ENCODE data around the gene SH2D5. TPM values are rescaled to one million over a fixed set of nuclear protein-coding genes. Genes with fewer than 3 reads are reported as not detected.

Gene SH2D5
- polyA plus RNA-seq, 4 donors, result 0.07 to 1.1 (median 0.16) TPM

DNA sequence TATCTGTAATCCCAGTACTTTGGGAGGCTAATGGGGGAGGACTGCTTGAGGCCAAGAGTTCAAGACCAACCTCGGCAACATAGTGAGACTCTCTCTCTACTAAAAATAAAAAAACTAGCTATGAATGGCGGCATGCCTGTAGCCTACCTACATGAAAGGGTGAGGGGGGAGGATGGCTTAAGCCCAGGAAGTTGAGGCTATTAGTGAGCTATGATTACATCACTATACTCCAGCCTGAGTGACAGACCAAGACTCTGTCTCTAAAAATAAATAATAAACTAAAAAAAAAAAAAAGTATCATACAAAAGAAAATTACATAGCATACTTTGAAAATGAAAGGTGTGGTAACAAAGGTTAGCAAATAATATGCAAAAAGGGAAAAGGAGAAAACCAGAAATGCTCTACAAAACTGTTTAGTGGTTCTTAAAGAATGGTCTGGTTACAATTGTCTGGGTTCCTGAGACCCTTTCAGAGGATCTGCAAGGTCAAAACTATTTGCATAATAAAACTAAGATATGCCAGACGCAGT, 19.0 kb upstream of the SH2D5 start:
- FAIRE-seq (no peak), DNase-seq (no peak)
- no peaks in the 10 kb centered on the region for H3K9me3 ChIP-seq (ENCODE audit: control insufficient read depth in 2 of 2, insufficient read depth in 1 of 2, low read depth in 1 of 2, low read length in 1 of 2)
- WGBS, 3 donors, result 85 to 90% (median 86%) methylated on average over 3 of the region's 3 CpGs
- no peaks in the 10 kb centered on the region for H3K27me3 ChIP-seq (ENCODE audit: control insufficient read depth in 3 of 3, insufficient read depth in 3 of 3, low read length in 3 of 3)
- H3K4me1 ChIP-seq (ENCODE audit: control insufficient read depth in 3 of 3, insufficient read depth in 2 of 3, low read depth in 1 of 3, low read length in 2 of 3), result no peaks in the 10 kb centered on the region
- H3K27ac ChIP-seq (ENCODE audit: low read depth in 1 of 3, low read length in 2 of 3), result no peak overlapping the region
- peaks cover 13 to 46% (median 22%) of the 10 kb centered on the region in 3 donors for H3K36me3 ChIP-seq (ENCODE audit: control insufficient read depth in 3 of 3, insufficient read depth in 2 of 3, low read depth in 1 of 3, low read length in 3 of 3)
- no peak overlapping the region for H3K4me3 ChIP-seq (ENCODE audit: low read depth in 1 of 3, low read length in 3 of 3)

DNA sequence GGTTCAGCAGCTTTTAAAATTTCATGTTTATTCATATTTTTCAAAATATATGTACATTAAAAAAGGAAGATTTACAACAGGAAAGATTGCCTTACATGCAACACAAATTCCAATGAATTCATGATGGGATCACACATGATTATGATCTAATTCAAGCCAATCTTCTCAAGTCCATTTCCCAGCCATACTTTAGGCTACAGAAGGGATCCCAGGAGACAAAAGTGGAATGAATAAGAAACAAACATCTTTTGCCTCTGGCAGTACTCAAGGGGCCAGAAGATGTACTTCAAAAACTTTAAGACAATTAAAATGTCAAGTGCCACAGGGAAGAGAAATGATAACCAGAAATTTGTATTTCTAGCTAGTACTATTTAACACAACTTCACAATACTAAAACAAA, 10.2 kb upstream of the SH2D5 start:
- DNase-seq (no peak), FAIRE-seq (no peak)
- Histone ChIP-seq H3K4me1 (ENCODE audit: control insufficient read depth in 3 of 3, insufficient read depth in 2 of 3, low read depth in 1 of 3, low read length in 2 of 3) (no peaks in the 10 kb centered on the region), H3K4me3 (ENCODE audit: low read depth in 1 of 3, low read length in 3 of 3) (no peak overlapping the region), H3K9me3 (ENCODE audit: control insufficient read depth in 2 of 2, insufficient read depth in 1 of 2, low read depth in 1 of 2, low read length in 1 of 2) (no peaks in the 10 kb centered on the region), H3K27me3 (ENCODE audit: control insufficient read depth in 3 of 3, insufficient read depth in 3 of 3, low read length in 3 of 3) (no peaks in the 10 kb centered on the region), H3K27ac (ENCODE audit: low read depth in 1 of 3, low read length in 2 of 3) (no peak overlapping the region), H3K36me3 (ENCODE audit: control insufficient read depth in 3 of 3, insufficient read depth in 2 of 3, low read depth in 1 of 3, low read length in 3 of 3) (peaks cover 12 to 33% (median 29%) of the 10 kb centered on the region in 3 donors)

DNA sequence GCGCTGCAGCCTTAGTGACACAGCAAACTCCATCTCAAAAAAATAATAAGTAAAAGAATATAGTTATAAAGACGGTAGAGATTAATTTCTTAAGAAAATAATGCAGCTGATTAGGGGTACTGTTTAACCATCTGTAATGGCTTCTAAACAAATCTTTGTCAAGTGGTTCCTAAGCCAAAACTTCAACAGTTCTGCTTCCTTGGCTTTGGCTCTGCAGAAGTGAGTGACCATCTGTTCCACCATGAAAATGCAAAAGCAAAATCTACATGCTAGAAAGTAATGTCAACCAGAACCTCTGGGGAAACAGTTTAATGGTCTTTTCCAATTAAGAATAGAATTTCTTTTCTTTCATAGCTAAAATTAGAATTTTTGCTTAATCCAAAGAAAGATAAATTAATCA, 8.3 kb upstream of the SH2D5 start:
- no peak for FAIRE-seq
- WGBS, 3 donors, result 78 to 83% (median 82%) methylated on average over 2 of the region's 2 CpGs
- H3K36me3 ChIP-seq (ENCODE audit: control insufficient read depth in 3 of 3, insufficient read depth in 2 of 3, low read depth in 1 of 3, low read length in 3 of 3), result peaks cover 10 to 32% (median 26%) of the 10 kb centered on the region in 3 donors

DNA sequence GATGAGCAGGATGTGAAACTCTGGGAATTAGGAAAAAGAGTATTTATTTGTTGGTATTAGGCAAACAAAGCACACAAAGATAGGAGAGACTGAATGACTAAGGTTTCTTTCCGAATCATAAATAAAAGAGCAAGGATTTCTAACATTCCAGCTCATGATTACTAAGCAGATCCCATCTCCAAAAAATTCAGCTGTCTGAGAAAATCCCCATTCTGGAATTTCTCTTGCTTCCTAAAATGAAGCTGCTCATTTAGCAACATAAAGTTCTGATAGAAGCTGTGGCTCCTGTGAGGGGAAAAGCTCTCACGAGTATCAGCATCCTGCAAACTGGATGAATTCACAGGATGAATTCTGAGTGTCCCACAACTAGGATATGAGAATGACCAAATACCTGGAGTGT, 6.7 kb upstream of the SH2D5 start:
- no peaks in the 10 kb centered on the region for H3K4me1 ChIP-seq (ENCODE audit: control insufficient read depth in 3 of 3, insufficient read depth in 2 of 3, low read depth in 1 of 3, low read length in 2 of 3)
- no peak for DNase-seq
- H3K27me3 ChIP-seq (ENCODE audit: control insufficient read depth in 3 of 3, insufficient read depth in 3 of 3, low read length in 3 of 3), result no peaks in the 10 kb centered on the region
- no peak overlapping the region for H3K4me3 ChIP-seq (ENCODE audit: low read depth in 1 of 3, low read length in 3 of 3)
- FAIRE-seq, result no peak
- H3K9me3 ChIP-seq (ENCODE audit: control insufficient read depth in 2 of 2, insufficient read depth in 1 of 2, low read depth in 1 of 2, low read length in 1 of 2), result no peaks in the 10 kb centered on the region
- 85 to 94% (median 94%) methylated on average over 2 of the region's 2 CpGs for WGBS, 3 donors
- peaks cover 7 to 30% (median 18%) of the 10 kb centered on the region in 3 donors for H3K36me3 ChIP-seq (ENCODE audit: control insufficient read depth in 3 of 3, insufficient read depth in 2 of 3, low read depth in 1 of 3, low read length in 3 of 3)
- no peak overlapping the region for H3K27ac ChIP-seq (ENCODE audit: low read depth in 1 of 3, low read length in 2 of 3)

More for the DNA sequence above, 8.3 kb upstream of the SH2D5 start:
- no peak for DNase-seq
- Histone ChIP-seq H3K27ac (ENCODE audit: low read depth in 1 of 3, low read length in 2 of 3) (no peak overlapping the region), H3K4me3 (ENCODE audit: low read depth in 1 of 3, low read length in 3 of 3) (no peak overlapping the region), H3K4me1 (ENCODE audit: control insufficient read depth in 3 of 3, insufficient read depth in 2 of 3, low read depth in 1 of 3, low read length in 2 of 3) (no peaks in the 10 kb centered on the region), H3K27me3 (ENCODE audit: control insufficient read depth in 3 of 3, insufficient read depth in 3 of 3, low read length in 3 of 3) (no peaks in the 10 kb centered on the region), H3K9me3 (ENCODE audit: control insufficient read depth in 2 of 2, insufficient read depth in 1 of 2, low read depth in 1 of 2, low read length in 1 of 2) (no peaks in the 10 kb centered on the region)

DNA sequence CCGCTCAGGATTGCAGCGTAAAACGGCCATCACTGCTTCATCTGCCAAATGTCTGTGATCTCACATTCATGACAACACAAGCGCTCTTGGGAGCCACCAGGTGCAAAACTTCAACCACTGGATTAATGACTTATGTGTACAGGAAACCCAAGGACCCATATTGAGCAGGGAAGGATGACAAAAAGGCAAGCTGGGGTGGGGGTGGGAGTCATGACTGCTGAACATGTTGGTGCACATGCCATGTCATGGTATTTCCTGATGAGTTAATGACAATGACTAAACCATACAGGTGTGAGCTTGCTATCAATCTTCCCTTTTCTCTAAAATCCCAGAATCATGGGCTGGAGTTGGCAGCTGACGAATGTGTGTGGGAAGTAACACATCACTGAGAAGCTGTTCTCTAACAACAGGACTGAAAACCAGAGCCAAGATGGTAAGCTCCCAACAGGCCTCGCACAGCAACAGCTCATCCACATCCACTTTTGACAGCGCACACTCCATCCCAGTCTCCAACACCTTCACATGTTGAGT, 3.1 kb upstream of the SH2D5 start:
- DNase-seq, result no peak
- Histone ChIP-seq H3K36me3 (ENCODE audit: control insufficient read depth in 3 of 3, insufficient read depth in 2 of 3, low read depth in 1 of 3, low read length in 3 of 3) (peaks cover 0 to 20% (median 8%) of the 10 kb centered on the region in 3 donors), H3K4me1 (ENCODE audit: control insufficient read depth in 3 of 3, insufficient read depth in 2 of 3, low read depth in 1 of 3, low read length in 2 of 3) (peaks cover 0 to 17% (median 3%) of the 10 kb centered on the region in 3 donors), H3K27me3 (ENCODE audit: control insufficient read depth in 3 of 3, insufficient read depth in 3 of 3, low read length in 3 of 3) (peaks cover 3 to 21% (median 7%) of the 10 kb centered on the region in 3 donors), H3K4me3 (ENCODE audit: low read depth in 1 of 3, low read length in 3 of 3) (no peak overlapping the region), H3K27ac (ENCODE audit: low read depth in 1 of 3, low read length in 2 of 3) (no peak overlapping the region), H3K9me3 (ENCODE audit: control insufficient read depth in 2 of 2, insufficient read depth in 1 of 2, low read depth in 1 of 2, low read length in 1 of 2) (no peaks in the 10 kb centered on the region)
- FAIRE-seq, result no peak
- 91 to 96% (median 94%) methylated on average over 7 of the region's 7 CpGs for WGBS, 3 donors

DNA sequence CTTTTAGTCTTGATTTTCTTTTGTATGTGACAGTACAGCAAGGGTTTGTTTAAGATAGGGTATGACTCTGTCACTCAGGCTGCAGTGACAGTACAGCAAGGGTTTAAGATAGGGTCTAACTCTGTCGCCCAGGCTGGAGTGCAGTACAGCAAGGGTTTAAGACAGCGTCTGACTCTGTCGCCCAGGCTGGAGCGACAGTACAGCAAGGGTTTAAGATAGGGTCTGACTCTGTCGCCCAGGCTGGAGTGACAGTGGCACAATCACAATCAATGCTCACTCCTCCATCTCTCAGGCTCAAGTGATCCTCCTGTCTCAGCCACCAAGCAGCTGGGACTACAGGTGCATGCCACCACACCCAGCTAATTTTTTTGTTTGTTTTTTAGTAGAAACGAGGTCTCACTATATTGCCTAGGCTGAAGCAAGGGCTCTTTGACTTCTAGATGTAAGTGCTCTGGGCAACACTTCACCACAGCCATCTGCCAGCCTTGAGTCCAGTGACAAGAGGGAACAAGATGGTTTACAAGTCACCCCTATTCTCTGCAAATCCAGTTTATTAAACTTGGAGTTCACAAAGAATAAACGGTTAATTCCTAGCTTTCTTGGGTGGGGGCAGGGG, 965 bp upstream of the SH2D5 start:
- H3K27ac ChIP-seq (ENCODE audit: low read depth in 1 of 3, low read length in 2 of 3), result peak overlapping the region; percentile 61 to 87 (median 72)
- peaks cover 3 to 42% (median 22%) of the 10 kb centered on the region in 3 donors for H3K27me3 ChIP-seq (ENCODE audit: control insufficient read depth in 3 of 3, insufficient read depth in 3 of 3, low read length in 3 of 3)
- DNase-seq, result no peak
- peaks cover 0 to 17% (median 3%) of the 10 kb centered on the region in 3 donors for H3K4me1 ChIP-seq (ENCODE audit: control insufficient read depth in 3 of 3, insufficient read depth in 2 of 3, low read depth in 1 of 3, low read length in 2 of 3)
- H3K4me3 ChIP-seq (ENCODE audit: low read depth in 1 of 3, low read length in 3 of 3), result peak overlapping the region in 1 of 3 donors; percentile 58
- no peaks in the 10 kb centered on the region for H3K9me3 ChIP-seq (ENCODE audit: control insufficient read depth in 2 of 2, insufficient read depth in 1 of 2, low read depth in 1 of 2, low read length in 1 of 2)
- 4 to 20% (median 11%) methylated on average over 7 of the region's 7 CpGs for WGBS, 3 donors
- no peak for FAIRE-seq
- peaks cover 0 to 12% (median 4%) of the 10 kb centered on the region in 3 donors for H3K36me3 ChIP-seq (ENCODE audit: control insufficient read depth in 3 of 3, insufficient read depth in 2 of 3, low read depth in 1 of 3, low read length in 3 of 3)

DNA sequence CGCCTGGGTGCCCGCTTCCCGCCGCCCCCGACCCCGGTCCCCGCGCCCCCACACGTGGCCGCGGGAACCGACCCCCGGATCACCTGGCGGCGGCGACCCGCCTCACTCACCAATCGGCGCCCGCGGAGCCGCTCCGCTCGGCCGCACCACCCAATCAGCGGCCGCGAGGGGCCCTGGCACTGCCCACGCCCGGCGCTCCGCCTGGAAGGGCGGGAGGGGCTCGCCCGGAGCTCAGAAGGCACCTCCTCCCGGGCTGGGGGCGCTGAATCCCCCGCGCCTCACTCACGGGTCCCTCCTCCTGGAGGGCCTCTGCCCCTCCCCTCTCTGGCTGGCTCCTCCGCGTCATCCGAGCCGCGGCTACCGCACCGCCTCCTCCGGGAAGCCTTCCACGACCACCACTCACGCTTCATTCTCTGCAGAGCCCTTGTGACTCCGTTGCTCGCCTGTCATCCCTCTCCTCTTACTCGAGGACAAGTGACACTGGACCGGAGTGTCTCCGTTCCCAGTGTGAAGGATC, 374 bp downstream of the SH2D5 start:
- H3K36me3 ChIP-seq (ENCODE audit: control insufficient read depth in 3 of 3, insufficient read depth in 2 of 3, low read depth in 1 of 3, low read length in 3 of 3), result peaks cover 0 to 8% (median 0%) of the 10 kb centered on the region in 3 donors
- H3K4me3 ChIP-seq (ENCODE audit: low read depth in 1 of 3, low read length in 3 of 3), result peak overlapping the region in 2 of 3 donors; percentile 58 to 68
- peaks cover 0 to 17% (median 3%) of the 10 kb centered on the region in 3 donors for H3K4me1 ChIP-seq (ENCODE audit: control insufficient read depth in 3 of 3, insufficient read depth in 2 of 3, low read depth in 1 of 3, low read length in 2 of 3)
- H3K9me3 ChIP-seq (ENCODE audit: control insufficient read depth in 2 of 2, insufficient read depth in 1 of 2, low read depth in 1 of 2, low read length in 1 of 2), result no peaks in the 10 kb centered on the region
- no peak overlapping the region for H3K27ac ChIP-seq (ENCODE audit: low read depth in 1 of 3, low read length in 2 of 3)
- FAIRE-seq (no peak), DNase-seq (peak; percentile 27 to 70)
- peaks cover 3 to 47% (median 22%) of the 10 kb centered on the region in 3 donors for H3K27me3 ChIP-seq (ENCODE audit: control insufficient read depth in 3 of 3, insufficient read depth in 3 of 3, low read length in 3 of 3)
- 0 to 2% (median 1%) methylated on average over 33 to 55 of the region's 55 CpGs for WGBS, 3 donors

DNA sequence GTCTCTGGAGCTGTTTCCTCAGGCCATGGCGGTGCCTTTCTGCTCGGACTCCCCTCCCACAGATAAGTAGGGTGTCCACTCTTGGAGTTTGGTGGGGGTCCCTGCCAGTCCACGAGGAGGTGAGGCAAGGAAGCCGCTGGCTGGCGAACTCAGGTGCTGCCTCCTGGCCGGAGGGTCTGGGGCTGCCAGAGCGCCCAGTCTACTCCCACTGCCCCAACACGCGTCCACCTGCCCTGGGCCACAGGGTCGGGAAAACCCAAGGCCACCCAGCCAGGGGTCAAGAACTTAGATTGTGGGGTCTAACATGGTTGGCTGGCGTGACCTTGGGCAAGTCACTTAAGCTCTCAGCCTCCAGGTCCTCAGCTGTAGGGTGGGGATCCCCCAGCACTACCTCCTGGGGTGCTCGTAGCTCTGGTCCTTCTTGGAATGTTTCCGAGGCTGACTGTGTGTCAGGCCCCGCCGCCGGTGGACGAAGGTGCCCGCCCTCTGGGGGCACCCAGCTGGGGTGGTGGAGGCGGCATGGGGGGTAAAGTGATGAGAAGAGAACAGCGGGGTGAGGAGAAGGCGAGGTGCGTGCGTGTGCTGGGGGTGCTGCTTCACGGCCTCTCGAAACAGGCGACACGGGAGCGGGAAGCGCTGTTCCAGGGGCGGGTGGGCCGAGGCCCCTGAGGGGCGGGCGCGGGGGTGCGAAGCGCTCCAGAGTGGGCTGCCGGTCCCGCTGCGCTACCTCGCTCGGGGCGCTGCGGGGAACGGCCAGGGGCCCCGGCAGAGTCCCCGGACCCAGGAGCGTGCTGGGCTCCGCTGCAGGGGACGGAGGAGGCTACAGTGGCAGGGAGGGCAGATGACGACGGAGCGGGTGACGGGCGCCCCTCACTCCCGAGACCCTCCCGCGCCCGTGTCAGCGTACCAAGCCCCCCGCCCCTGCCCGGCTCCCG, 1.2 kb downstream of the SH2D5 start:
- peaks cover 0 to 17% (median 3%) of the 10 kb centered on the region in 3 donors for H3K4me1 ChIP-seq (ENCODE audit: control insufficient read depth in 3 of 3, insufficient read depth in 2 of 3, low read depth in 1 of 3, low read length in 2 of 3)
- DNase-seq (peak in 1 of 2 donors; percentile 37), FAIRE-seq (no peak)
- WGBS, 3 donors, result 15 to 16% (median 15%) methylated on average over 45 to 62 of the region's 62 CpGs
- peak overlapping the region in 2 of 3 donors; percentile 19 to 68 for H3K4me3 ChIP-seq (ENCODE audit: low read depth in 1 of 3, low read length in 3 of 3)
- peaks cover 0 to 5% (median 0%) of the 10 kb centered on the region in 3 donors for H3K36me3 ChIP-seq (ENCODE audit: control insufficient read depth in 3 of 3, insufficient read depth in 2 of 3, low read depth in 1 of 3, low read length in 3 of 3)
- no peaks in the 10 kb centered on the region for H3K9me3 ChIP-seq (ENCODE audit: control insufficient read depth in 2 of 2, insufficient read depth in 1 of 2, low read depth in 1 of 2, low read length in 1 of 2)
- H3K27me3 ChIP-seq (ENCODE audit: control insufficient read depth in 3 of 3, insufficient read depth in 3 of 3, low read length in 3 of 3), result peaks cover 3 to 47% (median 22%) of the 10 kb centered on the region in 3 donors
- H3K27ac ChIP-seq (ENCODE audit: low read depth in 1 of 3, low read length in 2 of 3), result no peak overlapping the region
